Muscle layer of colon (tissue), 2 donors: Measurements from ENCODE around the gene KCNAB1.
"Not testable (repeated sequence)": the region's sequence is repeated elsewhere in the genome, so short reads cannot be mapped to it uniquely, and the experiment has no call there.

Source experiments
- H3K27ac ChIP-seq: one replicate; pipeline ENCODE4 v1.7.0; 2013; ENCODE audit warnings: low read depth, mild to moderate bottlenecking, low read length, moderate library complexity
- H3K27me3 ChIP-seq, 2 donors: one replicate each; pipeline ENCODE4 v1.7.0; 2013; ENCODE audit warnings: low read length in 2 of 2, mild to moderate bottlenecking in 2 of 2; ENCODE audit not compliant: insufficient read depth in 2 of 2, control insufficient read depth in 1 of 2
- H3K36me3 ChIP-seq: one replicate; pipeline ENCODE4 v1.7.0; 2013; ENCODE audit warnings: mild to moderate bottlenecking, low read length; ENCODE audit not compliant: insufficient read depth
- H3K4me1 ChIP-seq: one replicate; pipeline ENCODE4 v1.7.0; 2013; ENCODE audit warnings: mild to moderate bottlenecking, low read length; ENCODE audit not compliant: insufficient read depth
- H3K4me3 ChIP-seq, 2 donors: one replicate each; pipeline ENCODE4 v1.7.0; 2013; ENCODE audit warnings: low read length in 2 of 2, low read depth in 1 of 2, mild to moderate bottlenecking in 1 of 2, moderate library complexity in 1 of 2
- H3K9ac ChIP-seq: one replicate; pipeline ENCODE4 v1.7.0; 2013; ENCODE audit warnings: low read length
- H3K9me3 ChIP-seq: one replicate; pipeline ENCODE4 v1.7.0; 2013; ENCODE audit warnings: mild to moderate bottlenecking, low read length
- donor health status: abdominal sarcoma.
- donor health status: Adenocarcinoma of cecum.

Gene KCNAB1

GRCh38 chr3:156226676-156227420 lies 106.5 kb downstream of the KCNAB1 start:
- Histone ChIP-seq H3K4me3 (no peak overlapping the region), H3K4me1 (no peaks in the 10 kb centered on the region), H3K27ac (no peak overlapping the region), H3K9me3 (no peaks in the 10 kb centered on the region), H3K36me3 (no peaks in the 10 kb centered on the region), H3K27me3 (no peaks in the 10 kb centered on the region), H3K9ac (no peak overlapping the region)

GRCh38 chr3:156227704-156228103 lies 107.3 kb downstream of the KCNAB1 start:
- no peaks in the 10 kb centered on the region for H3K36me3 ChIP-seq
- H3K27me3 ChIP-seq: no peaks in the 10 kb centered on the region
- H3K9ac ChIP-seq: no peak overlapping the region
- no peaks in the 10 kb centered on the region for H3K9me3 ChIP-seq
- H3K27ac ChIP-seq: no peak overlapping the region
- H3K4me1 ChIP-seq: no peaks in the 10 kb centered on the region
- H3K4me3 ChIP-seq: no peak overlapping the region

- Histone ChIP-seq H3K4me1 (no peaks in the 10 kb centered on the region), H3K27ac (no peak overlapping the region), H3K27me3 (no peaks in the 10 kb centered on the region), H3K9me3 (no peaks in the 10 kb centered on the region), H3K36me3 (no peaks in the 10 kb centered on the region), H3K4me3 (no peak overlapping the region), H3K9ac (no peak overlapping the region)
Measured at GRCh38 chr3:156230278-156230900, 110.0 kb downstream of the KCNAB1 start.

DNA sequence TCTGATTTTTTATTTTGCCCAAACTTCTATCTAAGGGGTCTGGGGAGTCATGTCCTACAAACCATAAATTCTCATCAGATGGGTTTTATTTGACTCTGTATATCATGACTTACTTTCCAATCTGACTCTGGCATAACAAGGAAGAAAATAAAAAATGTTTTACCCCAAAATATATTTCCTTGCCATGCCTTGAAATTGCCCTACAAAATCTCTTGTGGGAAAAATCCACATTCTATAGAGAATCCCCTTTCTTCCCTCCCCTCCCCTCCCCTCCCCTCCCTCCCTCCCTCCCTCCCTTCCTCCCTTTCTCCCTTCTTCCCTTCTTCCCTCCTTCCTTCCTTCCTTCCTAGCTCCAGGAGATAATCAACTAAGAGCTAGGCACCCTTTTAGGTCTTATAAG lies 110.8 kb downstream of the KCNAB1 start:
- not testable (repeated sequence) for H3K27ac ChIP-seq, H3K4me1 ChIP-seq, H3K9me3 ChIP-seq, H3K9ac ChIP-seq, H3K36me3 ChIP-seq, H3K27me3 ChIP-seq, H3K4me3 ChIP-seq

DNA sequence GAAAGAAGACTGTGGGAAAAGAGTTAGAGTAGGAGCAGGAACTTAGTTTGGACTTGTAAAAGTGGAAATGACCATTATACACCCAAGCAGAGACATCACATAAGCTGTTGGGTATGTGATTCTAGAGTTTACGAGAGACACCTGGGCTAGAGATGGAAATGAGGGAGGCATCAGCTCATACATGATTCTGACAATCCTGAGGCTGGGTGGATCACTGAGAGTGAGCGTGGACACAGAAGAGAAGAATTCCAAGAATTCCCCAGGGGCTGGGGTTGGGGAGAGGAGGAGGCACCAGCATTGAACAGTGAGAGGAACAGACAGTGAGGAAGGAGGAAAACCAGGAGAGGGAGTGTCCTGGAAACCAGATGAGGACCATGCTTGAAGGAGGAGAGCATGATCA lies 113.5 kb downstream of the KCNAB1 start:
- Histone ChIP-seq H3K27ac (no peak overlapping the region), H3K9ac (no peak overlapping the region), H3K4me1 (no peaks in the 10 kb centered on the region), H3K27me3 (no peaks in the 10 kb centered on the region), H3K9me3 (no peaks in the 10 kb centered on the region), H3K36me3 (no peaks in the 10 kb centered on the region), H3K4me3 (no peak overlapping the region)

DNA sequence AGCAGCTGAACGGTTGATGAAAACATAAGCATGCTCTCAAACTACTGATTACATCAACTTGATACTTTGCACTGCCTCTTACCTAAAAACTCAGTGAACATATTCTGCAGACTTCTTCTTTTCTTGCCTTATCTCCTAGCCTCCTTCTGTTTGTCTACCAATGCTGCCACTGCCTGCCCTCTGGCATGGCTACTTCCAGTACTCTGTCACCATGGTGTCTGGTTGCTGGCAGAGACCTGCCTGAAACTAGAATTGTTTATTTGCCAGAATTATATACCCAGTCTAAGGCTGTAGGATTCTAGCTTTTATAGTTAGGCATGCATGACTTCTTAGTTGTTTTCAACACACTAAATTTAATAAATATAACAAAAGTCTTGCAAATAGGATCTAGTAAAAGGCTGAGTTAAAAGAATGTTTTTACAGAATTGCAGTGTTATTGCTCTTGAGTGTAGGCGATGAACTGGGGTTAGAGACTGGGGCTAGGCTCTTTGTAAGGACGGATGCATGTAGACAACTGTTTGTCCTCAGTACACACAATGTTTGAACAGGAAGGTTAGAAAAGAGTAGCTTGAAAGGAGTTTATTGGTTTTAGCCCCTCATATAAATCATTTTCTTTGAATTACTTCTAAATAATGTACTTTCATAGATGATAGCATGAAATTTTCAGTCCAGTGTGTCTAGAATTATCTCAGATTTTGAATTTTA lies 116.3 kb downstream of the KCNAB1 start:
- Histone ChIP-seq H3K4me1 (no peaks in the 10 kb centered on the region), H3K27ac (no peak overlapping the region), H3K9me3 (no peaks in the 10 kb centered on the region), H3K4me3 (no peak overlapping the region), H3K27me3 (no peaks in the 10 kb centered on the region), H3K36me3 (no peaks in the 10 kb centered on the region), H3K9ac (no peak overlapping the region)

GRCh38 chr3:156240642-156241041 lies 120.3 kb downstream of the KCNAB1 start:
- Histone ChIP-seq H3K27me3 (no peaks in the 10 kb centered on the region), H3K27ac (no peak overlapping the region), H3K9me3 (no peaks in the 10 kb centered on the region), H3K4me3 (no peak overlapping the region), H3K36me3 (no peaks in the 10 kb centered on the region), H3K9ac (no peak overlapping the region), H3K4me1 (no peaks in the 10 kb centered on the region)

DNA sequence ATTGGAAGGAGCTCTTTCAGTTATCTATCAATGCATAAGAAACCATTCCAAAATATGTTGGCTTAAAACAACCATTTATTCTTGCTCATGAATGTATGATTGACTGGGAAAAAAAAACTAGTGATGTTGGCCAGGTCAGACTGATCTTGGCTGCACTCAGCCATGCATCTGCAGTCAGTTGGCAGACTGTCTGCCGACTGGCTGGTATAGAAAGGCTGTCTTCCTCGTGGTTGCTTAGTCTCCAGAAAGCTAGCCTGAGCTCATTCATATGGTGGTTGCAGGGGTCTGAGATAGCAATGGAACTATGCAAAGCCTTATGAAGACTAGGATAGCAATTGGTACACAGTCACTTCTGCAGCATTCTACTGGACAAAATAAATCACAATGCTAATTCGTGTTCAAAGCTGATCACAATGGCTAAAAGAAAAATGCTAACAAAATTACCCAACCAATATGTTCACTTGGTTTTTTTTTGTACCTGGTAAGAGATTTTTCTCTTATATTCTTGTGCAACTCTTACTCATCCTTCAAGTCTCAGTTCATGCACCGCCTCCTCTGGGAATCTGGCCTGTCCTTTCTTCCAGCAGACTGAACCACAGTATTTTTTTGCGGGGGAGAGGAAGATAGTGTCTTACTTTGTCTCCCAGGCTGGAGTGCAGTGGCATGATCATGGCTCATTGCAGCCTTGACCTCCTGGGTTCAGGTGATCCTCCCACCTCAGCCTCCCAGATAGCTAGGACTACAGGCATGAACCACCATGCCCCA lies 126.8 kb downstream of the KCNAB1 start:
- no peaks in the 10 kb centered on the region for H3K9me3 ChIP-seq
- H3K4me1 ChIP-seq: peaks cover 4% of the 10 kb centered on the region
- H3K27ac ChIP-seq: no peak overlapping the region
- no peak overlapping the region for H3K9ac ChIP-seq
- no peaks in the 10 kb centered on the region for H3K36me3 ChIP-seq
- no peak overlapping the region for H3K4me3 ChIP-seq
- no peaks in the 10 kb centered on the region for H3K27me3 ChIP-seq

- Histone ChIP-seq H3K4me1 (peaks cover 4% of the 10 kb centered on the region), H3K27ac (no peak overlapping the region), H3K9ac (no peak overlapping the region), H3K9me3 (no peaks in the 10 kb centered on the region), H3K4me3 (no peak overlapping the region), H3K27me3 (no peaks in the 10 kb centered on the region), H3K36me3 (no peaks in the 10 kb centered on the region)
Measured at GRCh38 chr3:156250550-156250949, 130.2 kb downstream of the KCNAB1 start.

DNA sequence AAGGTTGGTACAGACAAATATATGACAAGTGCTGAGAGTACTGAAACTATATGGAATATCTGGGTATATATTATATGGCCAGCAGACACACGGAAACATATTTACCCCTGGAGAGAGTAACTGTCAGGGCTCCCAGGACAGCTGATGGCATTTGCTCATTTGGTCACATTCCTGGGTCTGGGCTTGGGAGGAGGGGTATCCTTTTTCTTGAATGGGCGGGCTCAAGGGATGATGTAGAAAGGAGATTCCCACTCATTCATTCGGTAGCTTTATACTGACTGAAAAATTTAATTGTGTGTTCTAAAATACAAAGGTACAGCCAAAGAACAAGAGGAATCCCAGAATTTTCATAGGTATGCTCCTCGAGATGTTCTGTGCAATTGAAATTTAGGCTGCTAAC lies 131.0 kb downstream of the KCNAB1 start:
- H3K4me3 ChIP-seq: no peak overlapping the region
- no peak overlapping the region for H3K9ac ChIP-seq
- H3K36me3 ChIP-seq: no peaks in the 10 kb centered on the region
- H3K9me3 ChIP-seq: no peaks in the 10 kb centered on the region
- H3K27me3 ChIP-seq: no peaks in the 10 kb centered on the region
- H3K4me1 ChIP-seq: peaks cover 4% of the 10 kb centered on the region
- H3K27ac ChIP-seq: no peak overlapping the region

DNA sequence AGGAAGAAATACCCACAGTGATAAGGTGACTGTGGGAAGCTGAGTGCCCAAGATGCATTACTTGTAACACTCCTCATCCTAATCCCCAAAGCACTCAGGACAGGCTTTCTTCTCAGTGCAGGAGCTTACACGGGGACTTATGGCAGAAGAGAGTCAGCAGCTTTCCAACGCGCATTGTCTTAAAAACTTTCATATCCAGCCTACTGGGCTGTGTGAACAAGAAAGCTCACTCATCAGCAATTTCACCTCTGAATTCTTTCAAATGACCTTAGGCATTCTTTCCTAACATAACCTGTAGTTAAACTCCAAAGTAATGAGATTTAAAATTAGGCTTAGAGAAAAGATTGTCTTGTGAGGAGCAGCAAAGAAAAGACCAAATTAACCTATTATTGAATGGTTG lies 132.3 kb downstream of the KCNAB1 start:
- Histone ChIP-seq H3K4me3 (no peak overlapping the region), H3K9me3 (no peaks in the 10 kb centered on the region), H3K4me1 (no peaks in the 10 kb centered on the region), H3K9ac (no peak overlapping the region), H3K36me3 (no peaks in the 10 kb centered on the region), H3K27me3 (no peaks in the 10 kb centered on the region), H3K27ac (no peak overlapping the region)
